Neural cell (in vitro differentiated cells): ENCODE measurements around the gene IGFL2. TPM values are rescaled to one million over a fixed set of nuclear protein-coding genes. Genes with fewer than 3 reads are reported as not detected.
"Not testable (repeated sequence)": the region's sequence is repeated elsewhere in the genome, so short reads cannot be mapped to it uniquely, and the experiment has no call there.

ENCODE experiments used
- H2AFZ ChIP-seq: fragments of 200-600, 300-800 bp; sonication (generic), shearing (Covaris generic); 2 replicates; pipeline ENCODE4 v1.6.0; 2014; ENCODE audit warnings: low read depth, mild to moderate bottlenecking, antibody characterized with exemption, low read length, moderate library complexity
- H3F3A ChIP-seq: fragments of 200-600 bp; shearing (Covaris generic); 2 replicates; pipeline ENCODE4 v1.6.1; 2016; ENCODE audit warnings: mild to moderate bottlenecking, moderate library complexity, mixed read lengths, antibody characterized with exemption, low read length; ENCODE audit not compliant: insufficient read depth, poor library complexity, severe bottlenecking
- H3K27ac ChIP-seq: fragments of 200-600, 300-800 bp; sonication (generic), shearing (Covaris generic); 2 replicates; pipeline ENCODE4 v1.5.1; 2014; ENCODE audit warnings: mild to moderate bottlenecking, low read length, moderate library complexity
- H3K27me3 ChIP-seq: fragments of 300-800, 200-600 bp; sonication (generic), shearing (Covaris generic); 2 replicates; pipeline ENCODE4 v1.6.0; 2014; ENCODE audit warnings: mild to moderate bottlenecking, low read depth, low read length, moderate library complexity; ENCODE audit not compliant: insufficient read depth
- H3K36me3 ChIP-seq: fragments of 300-800, 200-600 bp; sonication (generic), shearing (Covaris generic); 2 replicates; pipeline ENCODE4 v1.5.1; 2014; ENCODE audit warnings: mild to moderate bottlenecking, antibody characterized with exemption, low read length, moderate library complexity; ENCODE audit not compliant: insufficient read depth
- H3K4me2 ChIP-seq: fragments of 300-800, 200-600 bp; sonication (generic), shearing (Covaris generic); 2 replicates; pipeline ENCODE4 v1.6.0; 2014; ENCODE audit warnings: mild to moderate bottlenecking, low read length
- H3K4me3 ChIP-seq: fragments of 300-800, 200-600 bp; sonication (generic), shearing (Covaris generic); 2 replicates; pipeline ENCODE4 v1.5.1; 2014; ENCODE audit warnings: mild to moderate bottlenecking, low read length, moderate library complexity
- H3K79me2 ChIP-seq: fragments of 200-600 bp; shearing (Covaris generic); replicated peaks from 2 replicates; pipeline ENCODE4 v1.6.0; 2014; ENCODE audit warnings: mild to moderate bottlenecking, low read length, moderate library complexity; ENCODE audit not compliant: insufficient read depth
- H3K9ac ChIP-seq: fragments of 300-800, 200-600 bp; sonication (generic), shearing (Covaris generic); 2 replicates; pipeline ENCODE4 v1.6.1; 2016; ENCODE audit warnings: mild to moderate bottlenecking, low read length, mixed read lengths
- H3K9me2 ChIP-seq: fragments of 200-600 bp; shearing (Covaris generic); 2 replicates; pipeline ENCODE4 v1.6.1; 2016; ENCODE audit warnings: mild to moderate bottlenecking, low read length, mixed read lengths; ENCODE audit not compliant: insufficient read depth
- H3K9me3 ChIP-seq: fragments of 200-600, 300-800 bp; sonication (generic), shearing (Covaris generic); 2 replicates; pipeline ENCODE4 v1.6.1; 2016; ENCODE audit warnings: mild to moderate bottlenecking, mixed run types, low read length, moderate library complexity, mixed read lengths
- H4K20me1 ChIP-seq: fragments of 200-600 bp; shearing (Covaris generic); 2 replicates; pipeline ENCODE4 v1.6.1; 2016; ENCODE audit warnings: mild to moderate bottlenecking, mixed run types; ENCODE audit not compliant: insufficient read depth
- EP300 ChIP-seq: fragments of 450-650 bp; conservative IDR thresholded peaks from 2 replicates; pipeline ENCODE4 v1.6.1; 2014; ENCODE audit warnings: antibody characterized with exemption, mild to moderate bottlenecking, moderate library complexity; ENCODE audit not compliant: poor library complexity, severe bottlenecking
- EZH2 ChIP-seq: fragments of 200-600, 300-800 bp; shearing (Covaris generic), sonication (generic); IDR thresholded peaks from 2 replicates; pipeline ENCODE4 v1.6.1; 2014; ENCODE audit warnings: antibody characterized with exemption, low read length, borderline replicate concordance, mild to moderate bottlenecking; ENCODE audit not compliant: insufficient read depth, poor library complexity, severe bottlenecking
- MXI1 ChIP-seq: fragments of 450-650 bp; conservative IDR thresholded peaks from 2 replicates; pipeline ENCODE4 v1.6.1; 2014; ENCODE audit warnings: antibody characterized with exemption, mild to moderate bottlenecking; ENCODE audit not compliant: poor library complexity, severe bottlenecking
- POLR2AphosphoS5 ChIP-seq: IDR thresholded peaks from 2 replicates; pipeline ENCODE4 v1.6.1; 2012
- RAD21 ChIP-seq: fragments of 450-650 bp; conservative IDR thresholded peaks from 2 replicates; pipeline ENCODE4 v1.6.1; 2014; ENCODE audit warnings: antibody characterized with exemption, mild to moderate bottlenecking, moderate library complexity
- SMC3 ChIP-seq: fragments of 450-650 bp; conservative IDR thresholded peaks from 2 replicates; pipeline ENCODE4 v1.6.1; 2014; ENCODE audit warnings: antibody characterized with exemption, mild to moderate bottlenecking, moderate library complexity; ENCODE audit not compliant: poor library complexity
- TAF1 ChIP-seq: IDR thresholded peaks from 2 replicates; pipeline ENCODE4 v1.6.1; 2012; ENCODE audit warnings: low read depth
- polyA plus RNA-seq: library from polyadenylated mRNA; depleted of rRNA; stranded (reverse); fragments of >200 nt; gene quantifications from 2 replicates; pipeline ENCODE4 v1.2.3, GENCODE V29; 2014
- TF ChIP-seq, protein P1 (sequence below): IDR thresholded peaks from 2 replicates; pipeline ENCODE4 v1.6.1; 2012; ENCODE audit warnings: borderline replicate concordance

The IGFL2 gene
- polyA plus RNA-seq, 1 donor from 2014 or later: not detected

DNA sequence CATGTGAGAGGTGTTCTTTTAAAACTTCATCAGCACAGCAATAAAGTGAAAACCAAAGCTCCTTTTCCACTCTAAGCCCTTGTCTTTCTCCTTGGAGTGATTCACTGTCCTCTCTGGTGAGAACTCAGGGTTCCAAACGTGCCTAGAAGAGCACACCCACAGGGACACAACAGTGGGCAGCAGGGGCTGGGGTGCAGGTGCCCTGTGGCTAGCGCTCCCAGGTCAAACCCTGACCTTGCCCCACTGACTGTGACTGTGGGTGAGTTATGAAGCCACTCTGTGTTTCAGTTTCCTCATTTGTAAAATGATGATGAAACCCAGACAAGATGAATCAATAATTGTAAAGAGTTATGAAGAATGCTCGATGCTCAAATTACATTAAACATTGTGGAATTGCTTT is 43.9 kb downstream of the IGFL2 start:
- TF ChIP-seq SMC3 (no peak), EP300 (no peak), POLR2AphosphoS5 (no peak), RAD21 (no peak), TAF1 (no peak), MXI1 (no peak)
- no peak overlapping the region for H2AFZ ChIP-seq
- H3K4me3 ChIP-seq: no peak overlapping the region
- H3K27ac ChIP-seq: no peak overlapping the region
- no peaks in the 10 kb centered on the region for H3K9me3 ChIP-seq
- no peaks in the 10 kb centered on the region for H3K79me2 ChIP-seq
- no peaks in the 10 kb centered on the region for H3K9me2 ChIP-seq
- H4K20me1 ChIP-seq: no peaks in the 10 kb centered on the region
- no peak overlapping the region for H3K9ac ChIP-seq
- H3K27me3 ChIP-seq: no peaks in the 10 kb centered on the region
- H3F3A ChIP-seq: no peaks in the 10 kb centered on the region
- H3K36me3 ChIP-seq: no peaks in the 10 kb centered on the region
- H3K4me2 ChIP-seq: no peak overlapping the region

DNA sequence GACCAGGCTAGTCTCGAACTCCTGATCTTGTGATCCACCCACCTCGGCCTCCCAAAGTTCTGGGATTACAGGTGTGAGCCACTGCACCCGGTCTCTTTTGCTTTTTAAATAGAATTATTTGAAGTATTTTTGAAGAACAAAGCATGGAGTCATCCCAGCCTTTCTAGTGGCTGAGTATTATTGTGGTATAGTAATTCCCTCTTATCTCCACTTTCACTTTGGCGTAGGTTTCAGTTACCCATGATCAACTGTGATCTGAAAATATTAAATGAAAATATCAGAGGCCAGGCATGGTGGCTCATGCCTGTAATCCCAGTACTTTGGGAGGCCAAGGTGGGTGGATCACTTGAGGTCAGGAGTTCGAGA is 44.6 kb downstream of the IGFL2 start:
- H3K4me2 ChIP-seq, H3K9me2 ChIP-seq, H3K79me2 ChIP-seq, H3K27me3 ChIP-seq, H2AFZ ChIP-seq, H3K4me3 ChIP-seq, H4K20me1 ChIP-seq, H3K9ac ChIP-seq, H3K27ac ChIP-seq, H3F3A ChIP-seq, H3K9me3 ChIP-seq, H3K36me3 ChIP-seq: not testable (repeated sequence)

- H4K20me1 ChIP-seq: no peaks in the 10 kb centered on the region
- no peak overlapping the region for H2AFZ ChIP-seq
- H3K27me3 ChIP-seq: no peaks in the 10 kb centered on the region
- no peak overlapping the region for H3K4me2 ChIP-seq
- no peaks in the 10 kb centered on the region for H3K79me2 ChIP-seq
- H3K9me3 ChIP-seq: no peaks in the 10 kb centered on the region
- no peaks in the 10 kb centered on the region for H3F3A ChIP-seq
- no peaks in the 10 kb centered on the region for H3K36me3 ChIP-seq
- H3K9me2 ChIP-seq: no peaks in the 10 kb centered on the region
- H3K27ac ChIP-seq: no peak overlapping the region
- H3K4me3 ChIP-seq: no peak overlapping the region
- no peak overlapping the region for H3K9ac ChIP-seq
- TF ChIP-seq EZH2 (no peak), RAD21 (no peak), TAF1 (no peak), MXI1 (no peak)
- TF ChIP-seq, protein P1, sequence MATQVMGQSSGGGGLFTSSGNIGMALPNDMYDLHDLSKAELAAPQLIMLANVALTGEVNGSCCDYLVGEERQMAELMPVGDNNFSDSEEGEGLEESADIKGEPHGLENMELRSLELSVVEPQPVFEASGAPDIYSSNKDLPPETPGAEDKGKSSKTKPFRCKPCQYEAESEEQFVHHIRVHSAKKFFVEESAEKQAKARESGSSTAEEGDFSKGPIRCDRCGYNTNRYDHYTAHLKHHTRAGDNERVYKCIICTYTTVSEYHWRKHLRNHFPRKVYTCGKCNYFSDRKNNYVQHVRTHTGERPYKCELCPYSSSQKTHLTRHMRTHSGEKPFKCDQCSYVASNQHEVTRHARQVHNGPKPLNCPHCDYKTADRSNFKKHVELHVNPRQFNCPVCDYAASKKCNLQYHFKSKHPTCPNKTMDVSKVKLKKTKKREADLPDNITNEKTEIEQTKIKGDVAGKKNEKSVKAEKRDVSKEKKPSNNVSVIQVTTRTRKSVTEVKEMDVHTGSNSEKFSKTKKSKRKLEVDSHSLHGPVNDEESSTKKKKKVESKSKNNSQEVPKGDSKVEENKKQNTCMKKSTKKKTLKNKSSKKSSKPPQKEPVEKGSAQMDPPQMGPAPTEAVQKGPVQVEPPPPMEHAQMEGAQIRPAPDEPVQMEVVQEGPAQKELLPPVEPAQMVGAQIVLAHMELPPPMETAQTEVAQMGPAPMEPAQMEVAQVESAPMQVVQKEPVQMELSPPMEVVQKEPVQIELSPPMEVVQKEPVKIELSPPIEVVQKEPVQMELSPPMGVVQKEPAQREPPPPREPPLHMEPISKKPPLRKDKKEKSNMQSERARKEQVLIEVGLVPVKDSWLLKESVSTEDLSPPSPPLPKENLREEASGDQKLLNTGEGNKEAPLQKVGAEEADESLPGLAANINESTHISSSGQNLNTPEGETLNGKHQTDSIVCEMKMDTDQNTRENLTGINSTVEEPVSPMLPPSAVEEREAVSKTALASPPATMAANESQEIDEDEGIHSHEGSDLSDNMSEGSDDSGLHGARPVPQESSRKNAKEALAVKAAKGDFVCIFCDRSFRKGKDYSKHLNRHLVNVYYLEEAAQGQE: no peak
These were observed 45.1 kb downstream of the IGFL2 start for GRCh38 chr19:46192992-46193650.
